Activated CD8-positive, alpha-beta memory T cell treated with anti-CD3 and anti-CD28 coated beads, Interleukin-2, amount 10 ng/mL, durations not matched to agents 7 days and 5 days (primary cell): ENCODE results near the gene STARD13. TPM values are rescaled to one million over a fixed set of nuclear protein-coding genes. Genes with fewer than 3 reads are reported as not detected.

ENCODE experiments used
- ATAC-seq: fragments of 150-1000 bp; cut with Tn5 transposase; one replicate; pipeline ENCODE4 v1.10.0; 2021; ENCODE audit warnings: moderate library complexity
- CTCF ChIA-PET: fragments of 350-600 bp; sonication (Branson Sonifier 250); formaldehyde crosslinking; loops from one replicate; lab custom pipeline; 2021; ENCODE audit warnings: antibody characterized with exemption; lab: Charles Lee
- DNase-seq: peaks from one replicate; pipeline ENCODE4 v3.0.0-alpha.2; 2020
- H3K27ac Mint-ChIP-seq: one replicate; pipeline ENCODE4 v1.8.0; 2021; ENCODE audit warnings: mild to moderate bottlenecking, mixed read lengths
- H3K27me3 Mint-ChIP-seq: one replicate; pipeline ENCODE4 v1.8.0; 2021; ENCODE audit warnings: mixed read lengths
- H3K36me3 Mint-ChIP-seq: one replicate; pipeline ENCODE4 v1.8.0; 2021; ENCODE audit warnings: mild to moderate bottlenecking, mixed read lengths
- H3K4me1 Mint-ChIP-seq: one replicate; pipeline ENCODE4 v1.8.0; 2021; ENCODE audit warnings: mixed read lengths
- H3K4me3 Mint-ChIP-seq: one replicate; pipeline ENCODE4 v1.8.0; 2021; ENCODE audit warnings: mild to moderate bottlenecking, moderate library complexity, mixed read lengths
- H3K9me3 Mint-ChIP-seq: one replicate; pipeline ENCODE4 v1.8.0; 2022; ENCODE audit warnings: low read depth, mixed read lengths
- total RNA-seq, 2 experiments: library from RNA; stranded (reverse); gene quantifications; one replicate each; pipeline ENCODE4 v1.2.3, GENCODE V29; 2021

The STARD13 gene
- total RNA-seq, 2 experiments from 2014 or later, result 1.2 to 1.5 TPM

GRCh38 chr13:33262997-33263396 is 22.6 kb downstream of the STARD13 start:
- H3K36me3 Mint-ChIP-seq, result no peaks in the 10 kb centered on the region
- no peak overlapping the region for H3K4me3 Mint-ChIP-seq
- peaks cover 8% of the 10 kb centered on the region for H3K27me3 Mint-ChIP-seq
- H3K9me3 Mint-ChIP-seq, result no peaks in the 10 kb centered on the region
- DNase-seq (no peak), ATAC-seq (no peak)
- H3K27ac Mint-ChIP-seq, result no peak overlapping the region
- CTCF ChIA-PET, result no interaction called here
- no peaks in the 10 kb centered on the region for H3K4me1 Mint-ChIP-seq

- CTCF ChIA-PET, result no interaction called here
- Mint-ChIP-seq H3K9me3 (no peaks in the 10 kb centered on the region), H3K36me3 (no peaks in the 10 kb centered on the region), H3K27me3 (peaks cover 8% of the 10 kb centered on the region), H3K27ac (no peak overlapping the region), H3K4me3 (no peak overlapping the region), H3K4me1 (no peaks in the 10 kb centered on the region)
- DNase-seq (no peak), ATAC-seq (no peak)
These were observed 23.0 kb downstream of the STARD13 start for GRCh38 chr13:33262594-33262993.

- DNase-seq (no peak), ATAC-seq (no peak)
- Mint-ChIP-seq H3K27ac (no peak overlapping the region), H3K27me3 (peaks cover 8% of the 10 kb centered on the region), H3K4me1 (no peaks in the 10 kb centered on the region), H3K4me3 (no peak overlapping the region), H3K36me3 (no peaks in the 10 kb centered on the region), H3K9me3 (no peaks in the 10 kb centered on the region)
- CTCF ChIA-PET, result no interaction called here
These were observed 23.5 kb downstream of the STARD13 start for GRCh38 chr13:33262062-33262487.

- ATAC-seq, result no peak
- Mint-ChIP-seq H3K27me3 (peaks cover 8% of the 10 kb centered on the region), H3K27ac (no peak overlapping the region), H3K4me3 (no peak overlapping the region), H3K36me3 (no peaks in the 10 kb centered on the region), H3K9me3 (no peaks in the 10 kb centered on the region), H3K4me1 (no peaks in the 10 kb centered on the region)
- CTCF ChIA-PET, result no interaction called here
- DNase-seq, result no peak
These were observed 24.0 kb downstream of the STARD13 start for GRCh38 chr13:33261387-33262061.

- H3K27ac Mint-ChIP-seq, result no peak overlapping the region
- ATAC-seq (no peak), DNase-seq (no peak)
- H3K4me3 Mint-ChIP-seq, result no peak overlapping the region
- H3K9me3 Mint-ChIP-seq, result no peaks in the 10 kb centered on the region
- no peaks in the 10 kb centered on the region for H3K36me3 Mint-ChIP-seq
- H3K4me1 Mint-ChIP-seq, result no peaks in the 10 kb centered on the region
- H3K27me3 Mint-ChIP-seq, result peaks cover 8% of the 10 kb centered on the region
- CTCF ChIA-PET, result no interaction called here
These were observed 25.1 kb downstream of the STARD13 start for GRCh38 chr13:33260168-33261098.

- H3K4me3 Mint-ChIP-seq, result no peak overlapping the region
- CTCF ChIA-PET, result no interaction called here
- H3K36me3 Mint-ChIP-seq, result no peaks in the 10 kb centered on the region
- H3K4me1 Mint-ChIP-seq, result no peaks in the 10 kb centered on the region
- ATAC-seq (no peak), DNase-seq (no peak)
- H3K9me3 Mint-ChIP-seq, result no peaks in the 10 kb centered on the region
- no peak overlapping the region for H3K27ac Mint-ChIP-seq
- peaks cover 4% of the 10 kb centered on the region for H3K27me3 Mint-ChIP-seq
These were observed 26.3 kb downstream of the STARD13 start for GRCh38 chr13:33259296-33259695.

GRCh38 chr13:33258808-33259193 is 26.8 kb downstream of the STARD13 start:
- ATAC-seq, result no peak

GRCh38 chr13:33257841-33258807 is 27.4 kb downstream of the STARD13 start:
- ATAC-seq (no peak), DNase-seq (no peak)
- Mint-ChIP-seq H3K4me1 (no peaks in the 10 kb centered on the region), H3K27me3 (peaks cover 4% of the 10 kb centered on the region), H3K36me3 (no peaks in the 10 kb centered on the region), H3K4me3 (no peak overlapping the region), H3K9me3 (no peaks in the 10 kb centered on the region), H3K27ac (no peak overlapping the region)
- CTCF ChIA-PET, result no interaction called here

More at GRCh38 chr13:33258808-33259193, 26.8 kb downstream of the STARD13 start:
- Mint-ChIP-seq H3K36me3 (no peaks in the 10 kb centered on the region), H3K27me3 (peaks cover 4% of the 10 kb centered on the region), H3K27ac (no peak overlapping the region), H3K4me3 (no peak overlapping the region), H3K4me1 (no peaks in the 10 kb centered on the region), H3K9me3 (no peaks in the 10 kb centered on the region)
- CTCF ChIA-PET, result no interaction called here
- no peak for DNase-seq

- CTCF ChIA-PET, result no interaction called here
- DNase-seq (no peak), ATAC-seq (no peak)
- Mint-ChIP-seq H3K27me3 (peaks cover 4% of the 10 kb centered on the region), H3K36me3 (no peaks in the 10 kb centered on the region), H3K9me3 (no peaks in the 10 kb centered on the region), H3K4me1 (no peaks in the 10 kb centered on the region), H3K4me3 (no peak overlapping the region), H3K27ac (no peak overlapping the region)
These were observed 29.3 kb downstream of the STARD13 start for GRCh38 chr13:33256148-33256840.

GRCh38 chr13:33252135-33252534 is 33.4 kb downstream of the STARD13 start:
- Mint-ChIP-seq H3K36me3 (no peaks in the 10 kb centered on the region), H3K4me3 (no peak overlapping the region), H3K27ac (no peak overlapping the region), H3K27me3 (peaks cover 3% of the 10 kb centered on the region), H3K4me1 (peaks cover 3% of the 10 kb centered on the region), H3K9me3 (no peaks in the 10 kb centered on the region)
- DNase-seq (no peak), ATAC-seq (no peak)
- CTCF ChIA-PET, result no interaction called here

GRCh38 chr13:33251131-33251661 is 34.4 kb downstream of the STARD13 start:
- ATAC-seq (no peak), DNase-seq (no peak)
- no peak overlapping the region for H3K4me3 Mint-ChIP-seq
- CTCF ChIA-PET, result no interaction called here
- no peak overlapping the region for H3K27ac Mint-ChIP-seq
- peaks cover 3% of the 10 kb centered on the region for H3K27me3 Mint-ChIP-seq
- peaks cover 3% of the 10 kb centered on the region for H3K4me1 Mint-ChIP-seq
- H3K36me3 Mint-ChIP-seq, result no peaks in the 10 kb centered on the region
- no peaks in the 10 kb centered on the region for H3K9me3 Mint-ChIP-seq

- Mint-ChIP-seq H3K4me1 (peaks cover 3% of the 10 kb centered on the region), H3K36me3 (no peaks in the 10 kb centered on the region), H3K27ac (no peak overlapping the region), H3K27me3 (peaks cover 3% of the 10 kb centered on the region), H3K4me3 (no peak overlapping the region), H3K9me3 (no peaks in the 10 kb centered on the region)
- DNase-seq (no peak), ATAC-seq (no peak)
- CTCF ChIA-PET, result no interaction called here
These were observed 34.9 kb downstream of the STARD13 start for GRCh38 chr13:33250609-33251008.
